Measurements from ENCODE around the gene KPNA3.
"Not testable (repeated sequence)": the region's sequence is repeated elsewhere in the genome, so short reads cannot be mapped to it uniquely, and the experiment has no call there.

Gene KPNA3

DNA sequence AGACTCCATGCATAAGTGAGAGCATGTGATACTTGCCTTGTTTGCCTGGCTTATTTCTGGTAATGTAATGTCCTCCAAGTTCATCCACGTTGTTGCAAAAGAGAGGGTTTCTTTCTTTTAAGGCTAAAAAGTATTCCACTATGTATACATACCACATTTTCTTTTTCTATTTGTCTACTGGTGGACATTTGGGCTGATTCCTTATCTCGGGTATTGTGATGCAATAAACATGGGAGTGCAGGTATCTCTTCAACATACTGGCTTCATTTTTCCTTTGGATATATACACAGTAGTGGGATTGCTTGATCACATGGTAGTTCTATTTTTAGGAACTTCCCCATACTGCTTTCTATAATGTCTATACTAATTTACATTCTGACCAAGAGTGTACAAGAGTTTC lies 51.6 kb downstream of the KPNA3 start:
- no peak for DNase-seq

DNA sequence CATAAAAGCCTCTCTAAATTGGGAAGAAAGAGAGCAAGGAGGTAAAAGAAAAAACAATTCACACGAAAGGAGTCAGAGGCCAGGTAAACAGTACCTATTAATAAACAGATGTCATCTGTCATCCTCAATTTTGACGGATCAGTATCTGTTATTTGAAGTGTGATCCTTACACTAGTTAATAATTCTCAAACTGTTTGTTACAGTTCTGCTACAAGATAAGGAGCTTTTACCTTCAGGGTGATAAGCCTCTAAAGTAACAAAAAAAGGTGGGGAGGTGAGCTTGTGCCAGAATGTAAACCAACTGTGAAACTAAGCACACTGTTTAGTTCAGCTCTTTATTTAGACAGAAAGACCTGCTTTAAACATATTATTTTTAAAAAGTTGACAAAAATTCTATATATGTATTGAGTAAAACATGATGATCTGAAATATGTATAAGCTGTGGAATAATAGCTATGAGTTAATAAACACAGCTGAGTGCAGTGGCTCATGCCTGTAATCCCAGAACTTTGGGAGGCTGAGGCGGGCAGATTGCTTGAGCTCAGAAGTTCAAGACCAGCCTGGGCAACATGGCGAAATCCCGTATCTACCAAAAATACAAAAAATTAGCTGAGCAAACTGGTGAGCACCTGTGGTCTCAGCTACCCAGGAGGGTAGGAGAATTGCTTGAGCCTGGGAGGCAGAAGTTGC lies 52.8 kb downstream of the KPNA3 start:
- no peak for DNase-seq

- DNase-seq: no peak
Measured at GRCh38 chr13:49733181-49733951, 59.1 kb downstream of the KPNA3 start.

GRCh38 chr13:49731766-49732165 lies 60.7 kb downstream of the KPNA3 start:
- no peak for DNase-seq

DNA sequence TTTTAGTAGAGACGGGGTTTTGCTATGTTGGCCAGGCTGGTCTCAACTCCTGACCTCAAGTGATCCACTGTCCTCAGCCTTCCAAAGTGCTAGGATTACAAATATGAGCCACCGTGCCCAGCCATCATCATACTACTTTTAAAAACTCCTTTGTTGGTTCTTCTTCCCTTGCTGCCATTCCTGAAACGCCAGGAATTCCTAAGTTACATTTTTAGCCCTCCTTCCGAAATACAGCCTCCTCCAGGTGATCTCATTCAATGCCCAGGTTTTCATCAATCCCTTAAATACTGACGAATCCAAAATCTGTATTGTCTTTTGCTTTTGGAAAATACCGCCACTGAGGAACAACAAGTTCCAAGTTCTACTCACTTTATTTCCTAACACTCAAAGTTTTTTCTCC lies 75.9 kb downstream of the KPNA3 start:
- no peak for DNase-seq

GRCh38 chr13:49714757-49715156 lies 77.7 kb downstream of the KPNA3 start:
- no peak for DNase-seq

- no peak for DNase-seq
Measured at GRCh38 chr13:49711218-49711863, 81.1 kb downstream of the KPNA3 start.

DNA sequence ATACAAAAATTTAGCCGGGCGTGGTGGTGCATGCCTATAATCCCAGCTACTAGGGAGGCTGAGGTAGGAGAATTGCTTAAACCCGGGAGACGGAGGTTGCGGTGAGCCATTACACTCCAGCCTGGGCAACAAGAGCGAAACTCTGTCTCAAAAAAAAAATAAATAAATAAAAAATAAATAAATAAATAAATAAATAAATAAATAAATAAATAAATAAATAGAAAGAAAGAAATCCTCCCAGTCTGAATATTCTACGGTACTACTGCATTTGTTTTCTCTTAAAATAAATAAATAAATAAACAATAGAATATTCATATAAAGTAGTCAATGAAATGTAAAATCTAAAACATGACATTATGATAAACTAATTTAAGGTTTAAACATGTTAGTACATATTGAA lies 88.2 kb downstream of the KPNA3 start:
- DNase-seq: not testable (repeated sequence)

GRCh38 chr13:49701491-49701890 lies 91.0 kb downstream of the KPNA3 start:
- DNase-seq: no peak

GRCh38 chr13:49697468-49697867 lies 95.0 kb downstream of the KPNA3 start:
- no peak for DNase-seq

DNA sequence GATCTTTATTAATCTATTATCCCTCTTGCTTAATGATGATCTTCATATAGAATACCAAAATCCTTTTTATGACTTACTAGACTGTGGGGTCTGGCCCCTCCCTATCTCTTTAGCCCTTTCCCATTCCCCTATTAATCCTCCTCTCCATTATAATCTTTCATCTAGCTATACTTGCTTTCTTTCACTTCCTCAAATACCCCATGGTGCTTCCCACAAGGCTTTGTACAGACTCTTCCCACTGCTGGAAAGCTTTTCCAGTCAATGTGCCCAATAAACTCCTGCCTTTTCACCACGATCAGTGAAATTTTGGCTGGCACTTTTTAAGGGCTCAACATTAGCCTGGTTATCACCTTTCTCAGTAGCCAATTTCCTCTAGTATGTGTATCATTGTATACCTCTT lies 98.0 kb downstream of the KPNA3 start:
- DNase-seq: no peak

DNA sequence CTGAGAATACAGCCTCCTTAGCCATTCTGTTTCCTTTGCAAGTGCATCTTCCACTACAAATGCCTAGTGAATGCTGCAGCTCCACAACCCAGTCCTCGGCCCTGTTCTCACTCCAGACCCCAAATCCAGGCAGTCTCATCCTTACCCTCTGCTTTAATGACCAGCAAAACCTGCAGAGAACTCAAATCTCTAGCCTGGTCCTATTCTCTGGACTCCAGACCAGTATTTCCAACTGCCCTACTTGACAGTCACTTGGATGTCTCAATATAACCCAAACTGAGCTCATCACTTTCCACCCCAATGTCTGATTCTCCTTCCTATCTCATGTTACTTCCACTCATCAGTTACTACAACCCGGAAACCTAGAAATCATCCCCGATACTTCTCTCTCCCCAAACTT lies 98.6 kb downstream of the KPNA3 start:
- no peak for DNase-seq

GRCh38 chr13:49693191-49693733 lies 99.2 kb downstream of the KPNA3 start:
- DNase-seq: no peak

DNA sequence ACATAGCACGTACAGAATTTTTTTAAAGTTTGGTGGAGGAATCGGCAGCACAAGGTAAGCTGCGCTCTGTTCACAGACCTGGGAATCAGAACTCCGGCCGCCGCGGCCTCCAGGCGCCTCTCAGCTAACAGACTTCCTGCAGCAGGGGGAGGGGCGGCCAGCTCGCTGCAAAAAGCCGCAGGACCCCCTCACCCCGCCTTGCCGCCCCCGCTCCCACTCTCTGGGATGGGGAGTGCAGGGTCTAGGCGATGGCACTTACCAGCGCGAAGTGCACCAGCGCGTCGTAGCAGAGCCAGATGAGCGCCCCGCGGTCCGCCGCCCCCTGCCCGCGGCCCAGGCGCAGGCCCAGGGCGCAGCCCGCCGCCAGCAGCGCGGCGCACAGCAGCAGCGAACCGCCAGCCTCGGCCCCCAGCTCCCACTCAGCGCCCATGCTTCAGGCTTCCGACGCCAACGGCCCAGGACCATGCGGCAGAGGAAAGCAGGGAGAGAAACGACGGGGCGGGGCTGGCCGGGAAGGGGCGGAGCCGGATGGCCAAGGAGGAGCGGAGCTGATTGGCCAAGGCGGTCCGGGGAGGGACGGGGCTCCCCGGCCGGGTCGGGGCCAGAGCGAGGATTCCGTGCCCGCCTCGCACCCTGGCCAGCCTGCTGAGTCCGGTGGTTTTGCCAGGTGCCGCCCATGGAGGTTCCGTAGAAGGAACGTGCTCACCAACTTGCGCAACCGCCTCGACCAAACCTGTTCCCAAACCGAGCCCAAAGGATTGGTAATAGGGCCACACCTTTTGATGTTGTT lies 101.3 kb downstream of the KPNA3 start, which contains the start of gene EBPL:
EBPL (minus strand) TSS at position 492 of the 790 bp plus-strand sequence; CDS start at position 430, 62 bp downstream.
- DNase-seq: peak; percentile 96

DNA sequence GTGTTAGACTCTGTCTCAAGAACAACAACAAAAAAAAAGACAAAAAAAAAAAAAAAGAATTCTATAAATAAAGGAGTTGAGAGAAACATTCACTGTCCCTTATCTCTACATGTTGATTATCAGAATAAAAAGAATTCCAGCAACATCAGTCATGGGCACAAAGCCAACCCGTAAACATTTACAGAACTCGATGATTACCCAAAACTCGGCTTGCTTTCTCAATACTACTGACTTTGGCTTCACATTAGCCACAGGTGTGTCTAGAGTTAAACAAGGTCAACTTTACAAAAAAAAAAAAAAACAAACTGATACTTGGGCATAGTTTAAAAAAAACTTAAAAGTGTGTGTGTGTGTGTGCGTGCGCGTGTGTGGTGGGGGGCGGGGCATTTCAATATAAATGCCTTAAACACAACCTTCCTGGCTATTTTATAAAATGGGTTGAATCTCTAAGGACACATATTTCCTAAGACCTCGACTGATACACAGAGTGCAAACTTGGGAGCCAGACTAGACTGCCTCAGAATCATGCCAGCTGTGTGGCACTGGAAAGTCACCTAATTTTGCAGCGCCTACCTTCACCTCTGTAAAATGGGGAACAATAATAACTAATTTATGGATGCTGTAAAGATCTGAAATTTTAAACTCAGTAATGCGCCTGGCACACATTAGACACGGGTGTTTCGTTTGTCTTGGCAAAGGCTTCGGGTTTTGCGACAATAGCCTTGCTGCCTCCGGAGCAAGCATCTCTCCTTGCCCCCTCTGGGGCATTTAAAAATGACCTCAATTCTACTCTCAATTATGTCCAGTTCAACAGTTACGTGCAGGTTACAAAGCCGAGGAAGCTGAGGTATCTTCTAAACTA lies 102.1 kb downstream of the KPNA3 start:
- DNase-seq: peak; percentile 10

DNA sequence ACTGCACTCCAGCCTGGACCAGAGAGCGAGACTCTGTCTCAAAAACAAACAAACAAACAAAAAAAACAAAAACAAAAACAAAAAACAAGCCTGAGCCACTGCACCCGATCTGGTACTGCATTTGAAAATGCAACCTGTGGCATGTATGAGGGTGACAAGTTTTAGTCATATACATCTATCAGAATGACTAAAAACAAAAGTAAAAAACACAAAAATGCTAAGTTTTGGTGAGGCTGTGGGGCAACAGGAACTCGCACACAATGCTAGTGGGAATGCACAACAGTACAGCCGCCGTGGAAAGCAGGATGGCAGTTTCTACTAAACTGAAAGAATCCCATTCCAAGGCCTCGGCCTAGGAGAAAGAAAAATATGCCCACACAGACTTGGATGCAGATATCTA lies 109.0 kb downstream of the KPNA3 start:
- DNase-seq: no peak

DNA sequence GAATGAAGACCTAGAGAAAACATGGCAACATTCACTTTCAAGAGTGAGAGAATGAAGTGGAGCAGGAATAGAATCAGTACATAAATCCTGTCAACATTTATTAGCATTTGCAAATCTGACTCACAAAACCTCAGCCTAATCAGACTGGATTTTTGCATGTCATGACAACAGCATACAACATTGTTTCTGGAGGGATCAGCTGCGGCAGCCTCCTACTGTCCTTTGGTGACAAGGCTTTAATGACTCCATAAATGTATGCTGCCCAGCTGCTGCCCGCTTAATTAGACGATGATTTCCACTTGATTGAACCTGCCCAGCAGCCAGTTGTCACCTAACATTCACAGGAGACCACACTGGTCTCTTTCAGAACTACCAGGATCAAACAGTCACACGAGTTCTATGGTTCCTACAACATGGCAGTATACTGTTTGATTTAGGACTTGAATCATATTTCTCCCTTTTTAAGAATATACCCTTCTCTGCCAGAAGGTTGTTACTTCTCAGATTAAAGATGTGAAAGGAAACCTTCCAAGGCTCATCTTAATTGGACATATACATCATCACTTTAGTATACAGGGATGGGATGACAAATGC lies 110.5 kb downstream of the KPNA3 start:
- DNase-seq: no peak

DNA sequence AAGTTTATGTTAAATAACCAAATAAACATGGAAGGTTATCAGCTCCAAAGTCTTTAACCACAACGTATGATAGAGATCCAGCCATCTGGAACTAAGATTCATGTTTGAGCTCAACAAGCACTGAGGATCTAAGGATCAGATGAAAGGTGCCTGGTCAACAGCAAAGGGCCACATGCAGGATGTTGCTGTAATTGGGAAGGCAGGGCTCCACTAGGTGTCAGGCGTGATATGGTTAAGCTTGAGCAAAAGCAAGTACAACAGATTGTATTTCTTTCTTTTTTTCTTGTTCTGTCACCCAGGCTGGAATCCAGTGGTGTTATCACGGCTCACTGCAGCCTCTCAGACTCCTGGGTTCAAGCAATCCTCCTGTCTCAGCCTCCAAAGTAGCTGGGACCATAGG lies 113.2 kb downstream of the KPNA3 start:
- peak; percentile 43 for DNase-seq

DNA sequence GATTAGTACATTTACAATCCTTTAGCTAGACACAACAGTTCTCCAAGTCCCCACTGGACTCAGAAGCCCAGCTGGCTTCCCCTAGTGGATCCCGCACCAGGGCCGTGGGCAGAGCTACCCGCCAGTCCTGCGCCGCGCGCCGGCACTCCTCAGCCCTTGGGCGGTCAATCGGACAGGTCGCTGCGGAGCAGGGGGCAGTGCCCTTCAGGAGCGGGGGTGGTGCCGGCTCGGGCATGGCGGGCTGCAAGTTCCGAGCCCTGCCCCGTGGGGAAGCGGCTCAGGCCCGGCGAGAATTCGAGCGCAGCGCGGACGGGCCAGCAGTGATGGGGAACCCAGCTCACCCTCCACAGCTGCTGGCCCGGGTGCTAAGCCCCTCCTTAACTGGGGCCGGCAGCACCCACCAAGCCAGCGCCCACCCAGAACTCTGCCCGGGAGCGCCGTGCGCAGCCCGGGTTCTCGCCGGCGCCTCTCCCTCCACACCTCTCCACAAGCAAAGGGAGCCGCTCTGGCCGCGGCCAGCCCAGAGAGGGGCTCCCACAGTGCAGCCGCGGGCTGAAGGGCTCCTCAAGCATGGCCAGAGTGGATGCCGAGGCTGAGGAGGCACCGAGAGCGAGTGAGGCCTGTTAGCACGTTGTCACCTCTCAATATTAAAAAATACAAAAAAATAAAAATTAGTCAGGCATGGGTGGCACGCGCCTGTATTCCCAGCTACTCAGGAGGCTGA lies 114.1 kb downstream of the KPNA3 start:
- DNase-seq: no peak

GRCh38 chr13:49676581-49677298 lies 115.7 kb downstream of the KPNA3 start:
- no peak for DNase-seq

All from CD4-positive, alpha-beta T cell treated with Interleukin-17A for 4 hours (primary cell).